ENCODE measurements around the gene MUC13.

- TF ChIP-seq YY1 (IDR thresholded peaks at IDR 0.05; ENCODE audit: low read depth) (no peak), REST (IDR thresholded peaks at IDR 0.05; ENCODE audit: low read depth) (no peak), CREB1 (IDR thresholded peaks at IDR 0.05; ENCODE audit: low read depth) (no peak), TAF1 (IDR thresholded peaks at IDR 0.05; ENCODE audit: low read depth) (no peak), TCF12 (IDR thresholded peaks at IDR 0.05; ENCODE audit: low read depth) (no peak)
These were observed 51.5 kb downstream of the MUC13 start for GRCh38 chr3:124882816-124883747.

Measured in Ishikawa (cell line).